Right forelimb (tissue), 1 donor: Measurements from ENCODE around the gene DHRS4L2.
"Not testable (repeated sequence)": the region's sequence is repeated elsewhere in the genome, so short reads cannot be mapped to it uniquely, and the experiment has no call there.

Experiments used
- DNase-seq: peaks from one replicate; pipeline ENCODE4 v3.0.0-alpha.2; 2018

Gene DHRS4L2

GRCh38 chr14:23988607-23989363 is at the start of gene DHRS4L2:
DHRS4L2 (plus strand) TSS chr14:23988929; CDS start chr14:23988948, 19 bp downstream.
- peak; percentile 88 for DNase-seq

- DNase-seq: no peak
Measured at GRCh38 chr14:23939607-23940326, 49.0 kb upstream of the DHRS4L2 start.

- no peak for DNase-seq
Measured at GRCh38 chr14:23941230-23941629, 47.5 kb upstream of the DHRS4L2 start.

GRCh38 chr14:23941669-23942068 is 47.1 kb upstream of the DHRS4L2 start:
- DNase-seq: no peak

GRCh38 chr14:23942587-23942986 is 46.1 kb upstream of the DHRS4L2 start:
- no peak for DNase-seq

- not testable (repeated sequence) for DNase-seq
Measured at GRCh38 chr14:23949069-23949468, 39.7 kb upstream of the DHRS4L2 start.

- DNase-seq: no peak
Measured at GRCh38 chr14:23950411-23951135, 38.2 kb upstream of the DHRS4L2 start.

GRCh38 chr14:23951136-23951466 is 37.6 kb upstream of the DHRS4L2 start:
- DNase-seq: not testable (repeated sequence)

- DNase-seq: no peak
Measured at GRCh38 chr14:23951590-23952201, 37.0 kb upstream of the DHRS4L2 start.

GRCh38 chr14:23953116-23953463 is 35.6 kb upstream of the DHRS4L2 start:
- DNase-seq: not testable (repeated sequence)

GRCh38 chr14:23953464-23954278 is 35.1 kb upstream of the DHRS4L2 start, which contains the start of gene DHRS4:
DHRS4 (plus strand) TSS chr14:23953770; CDS start chr14:23953789, 19 bp downstream.
- DNase-seq: peak; percentile 90

GRCh38 chr14:23954279-23954614 is 34.5 kb upstream of the DHRS4L2 start:
- not testable (repeated sequence) for DNase-seq

- DNase-seq: not testable (repeated sequence)
Measured at GRCh38 chr14:23954965-23955364, 33.8 kb upstream of the DHRS4L2 start.

- DNase-seq: not testable (repeated sequence)
Measured at GRCh38 chr14:23955811-23956210, 32.9 kb upstream of the DHRS4L2 start.

GRCh38 chr14:23957913-23958569 is 30.7 kb upstream of the DHRS4L2 start:
- not testable (repeated sequence) for DNase-seq

- DNase-seq: not testable (repeated sequence)
Measured at GRCh38 chr14:23960899-23961298, 27.8 kb upstream of the DHRS4L2 start.

GRCh38 chr14:23961704-23962103 is 27.0 kb upstream of the DHRS4L2 start:
- DNase-seq: not testable (repeated sequence)

- DNase-seq: not testable (repeated sequence)
Measured at GRCh38 chr14:23969130-23969480, 19.6 kb upstream of the DHRS4L2 start.

GRCh38 chr14:23969481-23970282 is 19.0 kb upstream of the DHRS4L2 start:
- peak; percentile 67 for DNase-seq

GRCh38 chr14:23970283-23970659 is 18.5 kb upstream of the DHRS4L2 start:
- DNase-seq: not testable (repeated sequence)

GRCh38 chr14:23973178-23973577 is 15.6 kb upstream of the DHRS4L2 start:
- DNase-seq: not testable (repeated sequence)
